Neural cell (in vitro differentiated cells): ENCODE measurements around the gene ADD3. TPM values are rescaled to one million over a fixed set of nuclear protein-coding genes. Genes with fewer than 3 reads are reported as not detected.

Experiments
- H2AFZ ChIP-seq: fragments of 200-600, 300-800 bp; sonication (generic), shearing (Covaris generic); 2 replicates; pipeline ENCODE4 v1.6.0; 2014; ENCODE audit warnings: low read depth, mild to moderate bottlenecking, antibody characterized with exemption, low read length, moderate library complexity
- H3F3A ChIP-seq: fragments of 200-600 bp; shearing (Covaris generic); 2 replicates; pipeline ENCODE4 v1.6.1; 2016; ENCODE audit warnings: mild to moderate bottlenecking, moderate library complexity, mixed read lengths, antibody characterized with exemption, low read length; ENCODE audit not compliant: insufficient read depth, poor library complexity, severe bottlenecking
- H3K27ac ChIP-seq: fragments of 200-600, 300-800 bp; sonication (generic), shearing (Covaris generic); 2 replicates; pipeline ENCODE4 v1.5.1; 2014; ENCODE audit warnings: mild to moderate bottlenecking, low read length, moderate library complexity
- H3K27me3 ChIP-seq: fragments of 300-800, 200-600 bp; sonication (generic), shearing (Covaris generic); 2 replicates; pipeline ENCODE4 v1.6.0; 2014; ENCODE audit warnings: mild to moderate bottlenecking, low read depth, low read length, moderate library complexity; ENCODE audit not compliant: insufficient read depth
- H3K36me3 ChIP-seq: fragments of 300-800, 200-600 bp; sonication (generic), shearing (Covaris generic); 2 replicates; pipeline ENCODE4 v1.5.1; 2014; ENCODE audit warnings: mild to moderate bottlenecking, antibody characterized with exemption, low read length, moderate library complexity; ENCODE audit not compliant: insufficient read depth
- H3K4me2 ChIP-seq: fragments of 300-800, 200-600 bp; sonication (generic), shearing (Covaris generic); 2 replicates; pipeline ENCODE4 v1.6.0; 2014; ENCODE audit warnings: mild to moderate bottlenecking, low read length
- H3K4me3 ChIP-seq: fragments of 300-800, 200-600 bp; sonication (generic), shearing (Covaris generic); 2 replicates; pipeline ENCODE4 v1.5.1; 2014; ENCODE audit warnings: mild to moderate bottlenecking, low read length, moderate library complexity
- H3K79me2 ChIP-seq: fragments of 200-600 bp; shearing (Covaris generic); replicated peaks from 2 replicates; pipeline ENCODE4 v1.6.0; 2014; ENCODE audit warnings: mild to moderate bottlenecking, low read length, moderate library complexity; ENCODE audit not compliant: insufficient read depth
- H3K9ac ChIP-seq: fragments of 300-800, 200-600 bp; sonication (generic), shearing (Covaris generic); 2 replicates; pipeline ENCODE4 v1.6.1; 2016; ENCODE audit warnings: mild to moderate bottlenecking, low read length, mixed read lengths
- H3K9me2 ChIP-seq: fragments of 200-600 bp; shearing (Covaris generic); 2 replicates; pipeline ENCODE4 v1.6.1; 2016; ENCODE audit warnings: mild to moderate bottlenecking, low read length, mixed read lengths; ENCODE audit not compliant: insufficient read depth
- H3K9me3 ChIP-seq: fragments of 200-600, 300-800 bp; sonication (generic), shearing (Covaris generic); 2 replicates; pipeline ENCODE4 v1.6.1; 2016; ENCODE audit warnings: mild to moderate bottlenecking, mixed run types, low read length, moderate library complexity, mixed read lengths
- H4K20me1 ChIP-seq: fragments of 200-600 bp; shearing (Covaris generic); 2 replicates; pipeline ENCODE4 v1.6.1; 2016; ENCODE audit warnings: mild to moderate bottlenecking, mixed run types; ENCODE audit not compliant: insufficient read depth
- CTCF ChIP-seq: fragments of 450-650 bp; IDR thresholded peaks from 2 replicates; pipeline ENCODE4 v1.5.1; 2014; ENCODE audit warnings: antibody characterized with exemption, mild to moderate bottlenecking, moderate library complexity; ENCODE audit not compliant: poor library complexity, severe bottlenecking
- EP300 ChIP-seq: fragments of 450-650 bp; conservative IDR thresholded peaks from 2 replicates; pipeline ENCODE4 v1.6.1; 2014; ENCODE audit warnings: antibody characterized with exemption, mild to moderate bottlenecking, moderate library complexity; ENCODE audit not compliant: poor library complexity, severe bottlenecking
- EZH2 ChIP-seq: fragments of 200-600, 300-800 bp; shearing (Covaris generic), sonication (generic); IDR thresholded peaks from 2 replicates; pipeline ENCODE4 v1.6.1; 2014; ENCODE audit warnings: antibody characterized with exemption, low read length, borderline replicate concordance, mild to moderate bottlenecking; ENCODE audit not compliant: insufficient read depth, poor library complexity, severe bottlenecking
- MXI1 ChIP-seq: fragments of 450-650 bp; conservative IDR thresholded peaks from 2 replicates; pipeline ENCODE4 v1.6.1; 2014; ENCODE audit warnings: antibody characterized with exemption, mild to moderate bottlenecking; ENCODE audit not compliant: poor library complexity, severe bottlenecking
- POLR2AphosphoS5 ChIP-seq: IDR thresholded peaks from 2 replicates; pipeline ENCODE4 v1.6.1; 2012
- RAD21 ChIP-seq: fragments of 450-650 bp; conservative IDR thresholded peaks from 2 replicates; pipeline ENCODE4 v1.6.1; 2014; ENCODE audit warnings: antibody characterized with exemption, mild to moderate bottlenecking, moderate library complexity
- REST ChIP-seq: IDR thresholded peaks from 2 replicates; pipeline ENCODE4 v1.6.1; 2012; ENCODE audit warnings: borderline replicate concordance
- SMC3 ChIP-seq: fragments of 450-650 bp; conservative IDR thresholded peaks from 2 replicates; pipeline ENCODE4 v1.6.1; 2014; ENCODE audit warnings: antibody characterized with exemption, mild to moderate bottlenecking, moderate library complexity; ENCODE audit not compliant: poor library complexity
- TAF1 ChIP-seq: IDR thresholded peaks from 2 replicates; pipeline ENCODE4 v1.6.1; 2012; ENCODE audit warnings: low read depth
- polyA plus RNA-seq: library from polyadenylated mRNA; depleted of rRNA; stranded (reverse); fragments of >200 nt; gene quantifications from 2 replicates; pipeline ENCODE4 v1.2.3, GENCODE V29; 2014

ADD3 gene
- polyA plus RNA-seq, 1 donor from 2014 or later: 40.6 TPM

GRCh38 chr10:110158051-110159005 lies 150.5 kb downstream of the ADD3 start:
- Histone ChIP-seq H3K4me2 (no peak overlapping the region), H3K9me3 (peaks cover 3% of the 10 kb centered on the region), H3F3A (no peaks in the 10 kb centered on the region), H4K20me1 (no peaks in the 10 kb centered on the region), H3K27me3 (no peaks in the 10 kb centered on the region), H3K9me2 (no peaks in the 10 kb centered on the region), H3K79me2 (no peaks in the 10 kb centered on the region), H3K36me3 (no peaks in the 10 kb centered on the region), H3K4me3 (no peak overlapping the region), H3K27ac (no peak overlapping the region), H3K9ac (no peak overlapping the region), H2AFZ (no peak overlapping the region)
- TF ChIP-seq EZH2: no peak
- TF ChIP-seq RAD21: no peak
- TF ChIP-seq CTCF: no peak
- TF ChIP-seq EP300: no peak
- no peak for TF ChIP-seq SMC3
- TF ChIP-seq TAF1: no peak
- no peak for TF ChIP-seq REST
- no peak for TF ChIP-seq POLR2AphosphoS5
- no peak for TF ChIP-seq MXI1

- Histone ChIP-seq H2AFZ (no peak overlapping the region), H3K79me2 (no peaks in the 10 kb centered on the region), H3K9me2 (no peaks in the 10 kb centered on the region), H3K4me3 (no peak overlapping the region), H3K27me3 (no peaks in the 10 kb centered on the region), H3K9ac (no peak overlapping the region), H3K9me3 (peaks cover 3% of the 10 kb centered on the region), H3F3A (no peaks in the 10 kb centered on the region), H3K4me2 (no peak overlapping the region), H4K20me1 (no peaks in the 10 kb centered on the region), H3K36me3 (no peaks in the 10 kb centered on the region), H3K27ac (no peak overlapping the region)
- no peak for TF ChIP-seq EZH2
- no peak for TF ChIP-seq SMC3
- TF ChIP-seq TAF1: no peak
- no peak for TF ChIP-seq POLR2AphosphoS5
- TF ChIP-seq EP300: no peak
- no peak for TF ChIP-seq RAD21
- no peak for TF ChIP-seq REST
- no peak for TF ChIP-seq CTCF
- TF ChIP-seq MXI1: no peak
Observed at GRCh38 chr10:110160081-110160480, 152.3 kb downstream of the ADD3 start.
